HepG2 (cell line): ENCODE data around the gene RAC3. TPM values are rescaled to one million over a fixed set of nuclear protein-coding genes. Genes with fewer than 3 reads are reported as not detected.

ENCODE experiments used
- FOXK2 ChIP-seq: fragments of 450-650 bp; IDR thresholded peaks from 2 replicates; pipeline ENCODE4 v1.6.1; 2016
- MYNN ChIP-seq: sonication (generic); formaldehyde crosslinking; IDR thresholded peaks from 2 replicates; pipeline ENCODE4 v1.4.0; 2020; ENCODE audit warnings: mild to moderate bottlenecking, low read depth, missing genetic modification reagents
- NFKB2 ChIP-seq: sonication (generic); formaldehyde crosslinking; IDR thresholded peaks from 2 replicates; pipeline ENCODE4 v1.4.0; 2020; ENCODE audit warnings: missing genetic modification reagents, borderline replicate concordance
- RFXAP ChIP-seq: sonication (generic); formaldehyde crosslinking; IDR thresholded peaks from 2 replicates; pipeline ENCODE4 v1.4.0; 2020; ENCODE audit warnings: missing genetic modification reagents, borderline replicate concordance
- ZBTB21 ChIP-seq: sonication (generic); formaldehyde crosslinking; IDR thresholded peaks from 2 replicates; pipeline ENCODE4 v1.4.0; 2020; ENCODE audit warnings: missing genetic modification reagents
- ZNF501 ChIP-seq: sonication (generic); formaldehyde crosslinking; IDR thresholded peaks from 2 replicates; pipeline ENCODE4 v1.5.1; 2020; ENCODE audit warnings: mild to moderate bottlenecking, moderate library complexity, missing genetic modification reagents
- ZNF572 ChIP-seq: sonication (generic); formaldehyde crosslinking; IDR thresholded peaks from 2 replicates; pipeline ENCODE4 v1.5.1; 2020; ENCODE audit warnings: mild to moderate bottlenecking, missing genetic modification reagents
- polyA plus RNA-seq, 8 experiments: library from polyadenylated mRNA; depleted of rRNA in 3 of 8; stranded (reverse) in 7 of 8; unstranded in 1 of 8; fragments of >200 nt; fragmentation: Illumina TruSeq in 4 of 8; extraction: Trizol in 4 of 8; gene quantifications; 2 replicates each; pipeline versions ENCODE4 v1.2.1 to v1.2.3, GENCODE V29; 2011 to 2016; ENCODE audit warnings: low read depth in 4 of 8, missing spikeins in 1 of 8, mixed read lengths in 1 of 8; ENCODE audit not compliant: insufficient read depth in 1 of 8
- total RNA-seq, 5 experiments: library from RNA; depleted of rRNA; stranded (reverse); fragments of >200 nt; fragmentation: Illumina TruSeq; extraction: Trizol; gene quantifications; 2 replicates each; pipeline ENCODE4 v1.2.3, GENCODE V29; 2016; ENCODE audit warnings: low read depth in 1 of 5
- TF ChIP-seq, protein P1 (sequence below): sonication (generic); formaldehyde crosslinking; IDR thresholded peaks from 2 replicates; pipeline ENCODE4 v1.4.0; 2020; ENCODE audit warnings: mild to moderate bottlenecking, missing genetic modification reagents
- TF ChIP-seq, protein P2 (sequence below): sonication (generic); formaldehyde crosslinking; IDR thresholded peaks from 2 replicates; pipeline ENCODE4 v1.4.0; 2020; ENCODE audit warnings: missing genetic modification reagents
- TF ChIP-seq, protein P3 (sequence below): sonication (generic); formaldehyde crosslinking; IDR thresholded peaks from 2 replicates; pipeline ENCODE4 v1.4.0; 2020; ENCODE audit warnings: missing genetic modification reagents, borderline replicate concordance
- TF ChIP-seq, protein P4 (sequence below): fragments of 450-650 bp; IDR thresholded peaks from 2 replicates; pipeline ENCODE4 v1.6.1; 2016
- TF ChIP-seq, protein P5 (sequence below): sonication (generic); formaldehyde crosslinking; IDR thresholded peaks from 2 replicates; pipeline ENCODE4 v1.8.1; 2022; ENCODE audit warnings: low read depth, mild to moderate bottlenecking, missing genetic modification reagents
- TF ChIP-seq, protein P6 (sequence below): sonication (generic); formaldehyde crosslinking; IDR thresholded peaks from 2 replicates; pipeline ENCODE4 v1.9.0; 2021; ENCODE audit warnings: missing genetic modification reagents, borderline replicate concordance

Gene RAC3
- total and polyA plus RNA-seq, 2 of the 13 experiments (the other 11 are each of a cell fraction or from before 2014, with no cell fraction given), result 10.5 to 21.3 TPM

DNA sequence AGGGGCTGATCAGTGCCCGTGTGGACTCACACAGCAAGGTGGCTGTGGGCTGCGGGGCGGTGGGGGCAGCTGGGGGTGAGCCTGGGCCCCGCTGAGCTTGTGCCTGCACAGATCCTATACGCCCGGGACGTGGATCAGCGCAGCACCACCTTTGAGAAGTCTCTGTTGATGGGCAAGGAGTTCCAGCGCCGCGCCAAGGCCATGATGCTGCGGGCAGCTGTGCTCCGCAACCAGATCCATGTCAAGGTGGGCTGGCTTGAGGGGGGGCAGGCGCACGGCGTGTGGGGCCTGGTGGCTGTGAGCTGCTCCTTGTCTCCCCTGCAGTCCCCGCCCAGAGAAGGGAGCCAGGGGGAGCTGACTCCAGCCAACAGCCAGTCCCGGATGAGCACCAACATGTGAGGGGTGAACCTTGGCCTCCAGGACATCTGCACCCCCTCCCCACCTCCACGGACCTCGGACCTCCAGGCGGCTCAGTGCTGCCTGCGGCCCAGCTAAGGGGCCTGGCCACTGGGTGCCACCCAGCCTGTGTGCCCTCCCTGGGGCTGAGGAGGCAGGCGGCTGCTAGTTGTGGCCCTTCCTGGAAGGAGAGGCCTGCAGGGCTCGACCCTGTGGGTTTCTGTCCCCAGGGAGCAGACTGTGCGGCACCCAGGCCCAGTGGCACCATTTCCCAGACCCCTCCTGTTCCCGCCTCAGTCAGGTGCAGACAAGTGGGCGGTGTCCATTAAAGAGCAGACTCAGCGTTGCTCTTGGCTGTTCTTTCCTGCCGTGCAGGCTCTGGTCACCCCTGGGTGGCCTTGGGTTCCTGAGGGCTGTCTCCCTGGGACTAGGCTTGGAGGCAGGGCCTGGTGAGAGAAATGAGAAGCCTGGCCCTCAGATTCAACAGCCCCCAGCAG, 25.5 kb downstream of the RAC3 start (continued):
- TF ChIP-seq ZNF501 (CRISPR knock-in tag), result peak; percentile 90
- TF ChIP-seq, protein P1, sequence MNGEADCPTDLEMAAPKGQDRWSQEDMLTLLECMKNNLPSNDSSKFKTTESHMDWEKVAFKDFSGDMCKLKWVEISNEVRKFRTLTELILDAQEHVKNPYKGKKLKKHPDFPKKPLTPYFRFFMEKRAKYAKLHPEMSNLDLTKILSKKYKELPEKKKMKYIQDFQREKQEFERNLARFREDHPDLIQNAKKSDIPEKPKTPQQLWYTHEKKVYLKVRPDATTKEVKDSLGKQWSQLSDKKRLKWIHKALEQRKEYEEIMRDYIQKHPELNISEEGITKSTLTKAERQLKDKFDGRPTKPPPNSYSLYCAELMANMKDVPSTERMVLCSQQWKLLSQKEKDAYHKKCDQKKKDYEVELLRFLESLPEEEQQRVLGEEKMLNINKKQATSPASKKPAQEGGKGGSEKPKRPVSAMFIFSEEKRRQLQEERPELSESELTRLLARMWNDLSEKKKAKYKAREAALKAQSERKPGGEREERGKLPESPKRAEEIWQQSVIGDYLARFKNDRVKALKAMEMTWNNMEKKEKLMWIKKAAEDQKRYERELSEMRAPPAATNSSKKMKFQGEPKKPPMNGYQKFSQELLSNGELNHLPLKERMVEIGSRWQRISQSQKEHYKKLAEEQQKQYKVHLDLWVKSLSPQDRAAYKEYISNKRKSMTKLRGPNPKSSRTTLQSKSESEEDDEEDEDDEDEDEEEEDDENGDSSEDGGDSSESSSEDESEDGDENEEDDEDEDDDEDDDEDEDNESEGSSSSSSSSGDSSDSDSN (CRISPR knock-in tag), result peak; percentile 96
- TF ChIP-seq, protein P2, sequence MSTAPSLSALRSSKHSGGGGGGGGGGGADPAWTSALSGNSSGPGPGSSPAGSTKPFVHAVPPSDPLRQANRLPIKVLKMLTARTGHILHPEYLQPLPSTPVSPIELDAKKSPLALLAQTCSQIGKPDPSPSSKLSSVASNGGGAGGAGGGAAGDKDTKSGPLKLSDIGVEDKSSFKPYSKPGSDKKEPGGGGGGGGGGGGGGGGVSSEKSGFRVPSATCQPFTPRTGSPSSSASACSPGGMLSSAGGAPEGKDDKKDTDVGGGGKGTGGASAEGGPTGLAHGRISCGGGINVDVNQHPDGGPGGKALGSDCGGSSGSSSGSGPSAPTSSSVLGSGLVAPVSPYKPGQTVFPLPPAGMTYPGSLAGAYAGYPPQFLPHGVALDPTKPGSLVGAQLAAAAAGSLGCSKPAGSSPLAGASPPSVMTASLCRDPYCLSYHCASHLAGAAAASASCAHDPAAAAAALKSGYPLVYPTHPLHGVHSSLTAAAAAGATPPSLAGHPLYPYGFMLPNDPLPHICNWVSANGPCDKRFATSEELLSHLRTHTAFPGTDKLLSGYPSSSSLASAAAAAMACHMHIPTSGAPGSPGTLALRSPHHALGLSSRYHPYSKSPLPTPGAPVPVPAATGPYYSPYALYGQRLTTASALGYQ (CRISPR knock-in tag), result 0 out of 2 replicates have a peak, but pooled peaks have one; percentile 8
- no peak; the same call in 1 of the 2 replicates for TF ChIP-seq NFKB2 (CRISPR knock-in tag)
- TF ChIP-seq FOXK2, result no peak
- TF ChIP-seq ZBTB21, result no peak
- TF ChIP-seq, protein P3, sequence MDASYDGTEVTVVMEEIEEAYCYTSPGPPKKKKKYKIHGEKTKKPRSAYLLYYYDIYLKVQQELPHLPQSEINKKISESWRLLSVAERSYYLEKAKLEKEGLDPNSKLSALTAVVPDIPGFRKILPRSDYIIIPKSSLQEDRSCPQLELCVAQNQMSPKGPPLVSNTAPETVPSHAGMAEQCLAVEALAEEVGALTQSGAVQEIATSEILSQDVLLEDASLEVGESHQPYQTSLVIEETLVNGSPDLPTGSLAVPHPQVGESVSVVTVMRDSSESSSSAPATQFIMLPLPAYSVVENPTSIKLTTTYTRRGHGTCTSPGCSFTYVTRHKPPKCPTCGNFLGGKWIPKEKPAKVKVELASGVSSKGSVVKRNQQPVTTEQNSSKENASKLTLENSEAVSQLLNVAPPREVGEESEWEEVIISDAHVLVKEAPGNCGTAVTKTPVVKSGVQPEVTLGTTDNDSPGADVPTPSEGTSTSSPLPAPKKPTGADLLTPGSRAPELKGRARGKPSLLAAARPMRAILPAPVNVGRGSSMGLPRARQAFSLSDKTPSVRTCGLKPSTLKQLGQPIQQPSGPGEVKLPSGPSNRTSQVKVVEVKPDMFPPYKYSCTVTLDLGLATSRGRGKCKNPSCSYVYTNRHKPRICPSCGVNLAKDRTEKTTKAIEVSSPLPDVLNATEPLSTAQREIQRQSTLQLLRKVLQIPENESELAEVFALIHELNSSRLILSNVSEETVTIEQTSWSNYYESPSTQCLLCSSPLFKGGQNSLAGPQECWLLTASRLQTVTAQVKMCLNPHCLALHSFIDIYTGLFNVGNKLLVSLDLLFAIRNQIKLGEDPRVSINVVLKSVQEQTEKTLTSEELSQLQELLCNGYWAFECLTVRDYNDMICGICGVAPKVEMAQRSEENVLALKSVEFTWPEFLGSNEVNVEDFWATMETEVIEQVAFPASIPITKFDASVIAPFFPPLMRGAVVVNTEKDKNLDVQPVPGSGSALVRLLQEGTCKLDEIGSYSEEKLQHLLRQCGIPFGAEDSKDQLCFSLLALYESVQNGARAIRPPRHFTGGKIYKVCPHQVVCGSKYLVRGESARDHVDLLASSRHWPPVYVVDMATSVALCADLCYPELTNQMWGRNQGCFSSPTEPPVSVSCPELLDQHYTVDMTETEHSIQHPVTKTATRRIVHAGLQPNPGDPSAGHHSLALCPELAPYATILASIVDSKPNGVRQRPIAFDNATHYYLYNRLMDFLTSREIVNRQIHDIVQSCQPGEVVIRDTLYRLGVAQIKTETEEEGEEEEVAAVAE, result no peak
- TF ChIP-seq MYNN, result no peak
- TF ChIP-seq ZNF572 (CRISPR knock-in tag), result peak; percentile 95; the same call in 1 of the 2 replicates
- TF ChIP-seq, protein P4, sequence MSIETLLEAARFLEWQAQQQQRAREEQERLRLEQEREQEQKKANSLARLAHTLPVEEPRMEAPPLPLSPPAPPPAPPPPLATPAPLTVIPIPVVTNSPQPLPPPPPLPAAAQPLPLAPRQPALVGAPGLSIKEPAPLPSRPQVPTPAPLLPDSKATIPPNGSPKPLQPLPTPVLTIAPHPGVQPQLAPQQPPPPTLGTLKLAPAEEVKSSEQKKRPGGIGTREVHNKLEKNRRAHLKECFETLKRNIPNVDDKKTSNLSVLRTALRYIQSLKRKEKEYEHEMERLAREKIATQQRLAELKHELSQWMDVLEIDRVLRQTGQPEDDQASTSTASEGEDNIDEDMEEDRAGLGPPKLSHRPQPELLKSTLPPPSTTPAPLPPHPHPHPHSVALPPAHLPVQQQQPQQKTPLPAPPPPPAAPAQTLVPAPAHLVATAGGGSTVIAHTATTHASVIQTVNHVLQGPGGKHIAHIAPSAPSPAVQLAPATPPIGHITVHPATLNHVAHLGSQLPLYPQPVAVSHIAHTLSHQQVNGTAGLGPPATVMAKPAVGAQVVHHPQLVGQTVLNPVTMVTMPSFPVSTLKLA, result no peak
- TF ChIP-seq, protein P5, sequence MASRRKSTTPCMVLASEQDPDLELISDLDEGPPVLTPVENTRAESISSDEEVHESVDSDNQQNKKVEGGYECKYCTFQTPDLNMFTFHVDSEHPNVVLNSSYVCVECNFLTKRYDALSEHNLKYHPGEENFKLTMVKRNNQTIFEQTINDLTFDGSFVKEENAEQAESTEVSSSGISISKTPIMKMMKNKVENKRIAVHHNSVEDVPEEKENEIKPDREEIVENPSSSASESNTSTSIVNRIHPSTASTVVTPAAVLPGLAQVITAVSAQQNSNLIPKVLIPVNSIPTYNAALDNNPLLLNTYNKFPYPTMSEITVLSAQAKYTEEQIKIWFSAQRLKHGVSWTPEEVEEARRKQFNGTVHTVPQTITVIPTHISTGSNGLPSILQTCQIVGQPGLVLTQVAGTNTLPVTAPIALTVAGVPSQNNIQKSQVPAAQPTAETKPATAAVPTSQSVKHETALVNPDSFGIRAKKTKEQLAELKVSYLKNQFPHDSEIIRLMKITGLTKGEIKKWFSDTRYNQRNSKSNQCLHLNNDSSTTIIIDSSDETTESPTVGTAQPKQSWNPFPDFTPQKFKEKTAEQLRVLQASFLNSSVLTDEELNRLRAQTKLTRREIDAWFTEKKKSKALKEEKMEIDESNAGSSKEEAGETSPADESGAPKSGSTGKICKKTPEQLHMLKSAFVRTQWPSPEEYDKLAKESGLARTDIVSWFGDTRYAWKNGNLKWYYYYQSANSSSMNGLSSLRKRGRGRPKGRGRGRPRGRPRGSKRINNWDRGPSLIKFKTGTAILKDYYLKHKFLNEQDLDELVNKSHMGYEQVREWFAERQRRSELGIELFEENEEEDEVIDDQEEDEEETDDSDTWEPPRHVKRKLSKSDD (CRISPR knock-in tag), result peak; percentile 80; the same call in 1 of the 2 replicates
- TF ChIP-seq, protein P6, sequence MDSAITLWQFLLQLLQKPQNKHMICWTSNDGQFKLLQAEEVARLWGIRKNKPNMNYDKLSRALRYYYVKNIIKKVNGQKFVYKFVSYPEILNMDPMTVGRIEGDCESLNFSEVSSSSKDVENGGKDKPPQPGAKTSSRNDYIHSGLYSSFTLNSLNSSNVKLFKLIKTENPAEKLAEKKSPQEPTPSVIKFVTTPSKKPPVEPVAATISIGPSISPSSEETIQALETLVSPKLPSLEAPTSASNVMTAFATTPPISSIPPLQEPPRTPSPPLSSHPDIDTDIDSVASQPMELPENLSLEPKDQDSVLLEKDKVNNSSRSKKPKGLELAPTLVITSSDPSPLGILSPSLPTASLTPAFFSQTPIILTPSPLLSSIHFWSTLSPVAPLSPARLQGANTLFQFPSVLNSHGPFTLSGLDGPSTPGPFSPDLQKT, result no peak
- TF ChIP-seq RFXAP (CRISPR knock-in tag), result 0 out of 2 replicates have a peak, but pooled peaks have one; percentile 47
